Measurements from ENCODE around the gene MAP3K1. TPM values are rescaled to one million over a fixed set of nuclear protein-coding genes. Genes with fewer than 3 reads are reported as not detected.

Gene MAP3K1
- total and polyA plus RNA-seq, 9 of the 15 experiments (the other 6 are each of a cell fraction or from before 2014, with no cell fraction given): 3.9 to 13.9 (median 7.5) TPM

DNA sequence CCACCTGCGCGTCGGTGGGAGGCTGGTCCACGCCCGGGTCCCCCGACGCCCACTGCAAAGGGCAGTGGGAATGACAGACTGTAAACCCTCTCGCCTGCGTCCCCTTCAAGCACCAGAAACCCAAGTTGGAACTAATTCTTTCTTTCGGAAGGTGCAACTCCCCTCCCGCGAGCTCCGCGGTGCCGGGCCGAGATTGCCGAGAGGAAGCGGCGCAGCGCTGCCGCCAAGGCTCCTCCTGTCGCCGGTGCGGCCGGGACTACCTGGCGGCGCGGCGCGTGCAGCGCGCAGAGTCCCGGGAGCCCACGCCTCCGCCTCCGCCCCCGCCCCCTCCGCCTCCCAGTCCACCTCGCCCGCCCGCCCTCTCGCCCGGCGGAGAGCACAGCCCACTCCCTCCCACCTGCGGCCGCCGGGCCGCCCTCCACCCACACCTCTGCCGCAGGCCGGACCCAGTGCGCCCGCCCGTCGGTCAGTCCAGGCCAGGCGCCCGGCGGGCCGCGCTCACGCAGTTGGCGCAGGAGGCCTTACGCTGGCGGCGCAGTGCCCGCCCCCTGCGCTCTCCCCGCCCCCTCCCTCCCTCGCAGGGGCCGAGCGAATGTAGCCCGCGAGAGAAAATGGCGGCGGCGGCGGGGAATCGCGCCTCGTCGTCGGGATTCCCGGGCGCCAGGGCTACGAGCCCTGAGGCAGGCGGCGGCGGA is at the start of gene MAP3K1 (continued):
- TF ChIP-seq ZBTB33 (CRISPR knock-in tag; IDR thresholded peaks at IDR 0.05): no peak
- TF ChIP-seq CREM (IDR thresholded peaks at IDR 0.05; ENCODE audit: low read depth): peak; percentile 37; the same call in 1 of the 2 replicates
- 0 out of 2 replicates have a peak, but pooled peaks have one; percentile 8 for TF ChIP-seq PHF8 (IDR thresholded peaks at IDR 0.05; ENCODE audit: borderline replicate concordance, low read length)
- TF ChIP-seq, protein P1, sequence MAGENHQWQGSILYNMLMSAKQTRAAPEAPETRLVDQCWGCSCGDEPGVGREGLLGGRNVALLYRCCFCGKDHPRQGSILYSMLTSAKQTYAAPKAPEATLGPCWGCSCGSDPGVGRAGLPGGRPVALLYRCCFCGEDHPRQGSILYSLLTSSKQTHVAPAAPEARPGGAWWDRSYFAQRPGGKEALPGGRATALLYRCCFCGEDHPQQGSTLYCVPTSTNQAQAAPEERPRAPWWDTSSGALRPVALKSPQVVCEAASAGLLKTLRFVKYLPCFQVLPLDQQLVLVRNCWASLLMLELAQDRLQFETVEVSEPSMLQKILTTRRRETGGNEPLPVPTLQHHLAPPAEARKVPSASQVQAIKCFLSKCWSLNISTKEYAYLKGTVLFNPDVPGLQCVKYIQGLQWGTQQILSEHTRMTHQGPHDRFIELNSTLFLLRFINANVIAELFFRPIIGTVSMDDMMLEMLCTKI (IDR thresholded peaks at IDR 0.05; ENCODE audit: partially characterized antibody): no peak
- TF ChIP-seq TAF15 (IDR thresholded peaks at IDR 0.05; ENCODE audit: low read depth, low read length): peak; percentile 93; the same call in 1 of the 2 replicates
- TF ChIP-seq PTRF (tag; IDR thresholded peaks at IDR 0.05): no peak
- TF ChIP-seq DPF2 (IDR thresholded peaks at IDR 0.05): no peak
- peak; percentile 51; the same call in 1 of the 2 replicates for TF ChIP-seq CREB1 (IDR thresholded peaks at IDR 0.05)
- no peak; the same call in 1 of the 2 replicates for TF ChIP-seq CREB1 (CRISPR knock-in tag; IDR thresholded peaks at IDR 0.05)
- TF ChIP-seq PCBP1 (IDR thresholded peaks at IDR 0.05; ENCODE audit: low read depth, low read length, poor library complexity, severe bottlenecking): peak; percentile 21
- 0 out of 2 replicates have a peak, but pooled peaks have one; percentile 35 for TF ChIP-seq EP400 (IDR thresholded peaks at IDR 0.05)
- TF ChIP-seq HOMEZ (CRISPR knock-in tag; IDR thresholded peaks at IDR 0.05): no peak
- peak; percentile 99 for TF ChIP-seq HDAC3 (IDR thresholded peaks at IDR 0.05; ENCODE audit: borderline replicate concordance, partially characterized antibody)
- peak; percentile 19; the same call in 1 of the 2 replicates for TF ChIP-seq NFIC (IDR thresholded peaks at IDR 0.05)
- TF ChIP-seq SIN3A (IDR thresholded peaks at IDR 0.05; ENCODE audit: borderline replicate concordance in 2 of 2, control insufficient read depth in 1 of 2, low read depth in 2 of 2, low read length in 2 of 2): peak; percentile 23 to 36; a peak in 1 of 4 replicates
